H1 (cell line): ENCODE data around the gene RXFP1. TPM values are rescaled to one million over a fixed set of nuclear protein-coding genes. Genes with fewer than 3 reads are reported as not detected.

Source experiments
- CTCF ChIA-PET: fragments of 300-600 bp; sonication (Branson Sonifier 250); formaldehyde crosslinking; loops from one replicate; lab custom pipeline; 2021; ENCODE audit not compliant: partially characterized antibody; lab: Charles Lee
- POLR2A ChIA-PET: fragments of 300-600 bp; sonication (Branson Sonifier 250); formaldehyde crosslinking; loops from one replicate; lab custom pipeline; 2021; ENCODE audit warnings: inconsistent platforms; ENCODE audit not compliant: partially characterized antibody; lab: Charles Lee
- DNase-seq, 2 experiments: peaks; one replicate each; pipeline versions ENCODE4 v3.0.0 to v3.0.0-alpha.2; 2010 to 2022; ENCODE audit warnings: low spot score in 2 of 2, low read depth in 1 of 2, mixed read lengths in 1 of 2
- FAIRE-seq: peaks from 2 replicates; lab custom pipeline; 2011; peaks lifted over from hg19 to GRCh38; lab: Jason Lieb, UNC
- H2AFZ ChIP-seq: 2 replicates; pipeline ENCODE4 v1.8.1; 2012; ENCODE audit warnings: low read length, inconsistent platforms
- H2AK5ac ChIP-seq: 2 replicates; pipeline ENCODE4 v1.6.1; 2013; ENCODE audit warnings: low read depth, low read length
- H2BK120ac ChIP-seq: replicated peaks from 2 replicates; pipeline ENCODE3; 2013; ENCODE audit warnings: low read depth, low read length, inconsistent platforms
- H2BK12ac ChIP-seq: 2 replicates; pipeline ENCODE4 v1.6.1; 2013; ENCODE audit warnings: low read depth, low read length
- H2BK15ac ChIP-seq: 2 replicates; pipeline ENCODE4 v1.6.1; 2013; ENCODE audit warnings: low read length
- H2BK20ac ChIP-seq: 2 replicates; pipeline ENCODE4 v1.6.1; 2013; ENCODE audit warnings: low read length
- H2BK5ac ChIP-seq: 2 replicates; pipeline ENCODE4 v1.6.1; 2013; ENCODE audit warnings: low read depth, low read length
- H3K14ac ChIP-seq: 2 replicates; pipeline ENCODE4 v1.6.1; 2013; ENCODE audit warnings: inconsistent platforms; ENCODE audit not compliant: insufficient read length
- H3K18ac ChIP-seq: 2 replicates; pipeline ENCODE4 v1.6.1; 2013; ENCODE audit warnings: low read length; ENCODE audit errors: extremely low read depth
- H3K23ac ChIP-seq: 2 replicates; pipeline ENCODE4 v1.6.1; 2013; ENCODE audit warnings: inconsistent platforms; ENCODE audit not compliant: insufficient read length
- H3K23me2 ChIP-seq: 2 replicates; pipeline ENCODE4 v1.6.1; 2013; ENCODE audit warnings: low read depth, low read length
- H3K27ac ChIP-seq: 2 replicates; pipeline ENCODE4 v1.6.1; 2011; ENCODE audit warnings: low read depth, low read length, inconsistent platforms
- H3K27me3 ChIP-seq, 4 experiments: replicated peaks in 1 of 4; 1 replicate in 1 of 4; 2 replicates in 3 of 4; pipeline versions ENCODE4 v1.6.1 to v1.8.1; 2011 to 2013; ENCODE audit warnings: low read length in 3 of 4, mild to moderate bottlenecking in 3 of 4, inconsistent platforms in 2 of 4, mixed read lengths in 2 of 4, moderate library complexity in 1 of 4; ENCODE audit not compliant: control insufficient read depth in 3 of 4, insufficient read depth in 3 of 4; ENCODE audit errors: extremely low read depth in 1 of 4
- H3K36me3 ChIP-seq, 4 experiments: 2 replicates each; pipeline versions ENCODE4 v1.6.1 to v1.8.1; 2011 to 2013; ENCODE audit warnings: mild to moderate bottlenecking in 4 of 4, low read length in 3 of 4, moderate library complexity in 2 of 4, control low read depth in 1 of 4, inconsistent platforms in 1 of 4; ENCODE audit not compliant: insufficient read depth in 4 of 4, control insufficient read depth in 2 of 4
- H3K4ac ChIP-seq: replicated peaks from 2 replicates; pipeline ENCODE3; 2013; ENCODE audit warnings: low read length, low read depth, mixed read lengths, inconsistent platforms; ENCODE audit not compliant: insufficient read length
- H3K4me1 ChIP-seq, 4 experiments: replicated peaks in 1 of 4; 1 replicate in 1 of 4; 2 replicates in 3 of 4; pipeline versions ENCODE4 v1.6.1 to v1.8.1; 2011 to 2013; ENCODE audit warnings: low read length in 3 of 4, inconsistent platforms in 2 of 4, mixed read lengths in 1 of 4; ENCODE audit not compliant: insufficient read depth in 4 of 4, control insufficient read depth in 3 of 4
- H3K4me2 ChIP-seq, 2 experiments: 2 replicates each; pipeline versions ENCODE4 v1.6.1 to v1.8.1; 2011 to 2013; ENCODE audit warnings: low read depth in 2 of 2, low read length in 2 of 2, control low read depth in 1 of 2, inconsistent platforms in 1 of 2, mild to moderate bottlenecking in 1 of 2; ENCODE audit not compliant: insufficient read depth in 1 of 2
- H3K4me3 ChIP-seq, 4 experiments: fragments of 200-600, 300-600 bp in 1 of 4; sonication (generic), shearing (Covaris generic), sonication (Bioruptor Twin) in 1 of 4; 2 replicates each; pipeline versions ENCODE4 v1.5.1 to v1.8.1; 2011 to 2016; ENCODE audit warnings: low read length in 4 of 4, low read depth in 3 of 4, control low read depth in 2 of 4, inconsistent platforms in 2 of 4, mild to moderate bottlenecking in 2 of 4, mixed read lengths in 1 of 4, moderate library complexity in 1 of 4; ENCODE audit not compliant: insufficient read depth in 2 of 4; ENCODE audit errors: extremely low read depth in 1 of 4
- H3K56ac ChIP-seq: replicated peaks from 2 replicates; pipeline ENCODE3; 2013; ENCODE audit warnings: low read depth, mild to moderate bottlenecking, mixed read lengths, low read length, inconsistent platforms; ENCODE audit not compliant: insufficient read length
- H3K79me1 ChIP-seq: 2 replicates; pipeline ENCODE4 v1.6.1; 2013; ENCODE audit warnings: low read depth, low read length, control low read depth
- H3K79me2 ChIP-seq, 2 experiments: 2 replicates each; pipeline versions ENCODE4 v1.6.1 to v1.8.1; 2012 to 2013; ENCODE audit warnings: low read length in 2 of 2, mild to moderate bottlenecking in 2 of 2, inconsistent platforms in 1 of 2; ENCODE audit not compliant: insufficient read depth in 2 of 2, control insufficient read depth in 1 of 2
- H3K9ac ChIP-seq, 4 experiments: replicated peaks in 1 of 4; 1 replicate in 1 of 4; 2 replicates in 3 of 4; pipeline versions ENCODE4 v1.6.1 to v1.8.1; 2011 to 2013; ENCODE audit warnings: low read depth in 3 of 4, low read length in 3 of 4, control low read depth in 2 of 4, mild to moderate bottlenecking in 2 of 4, moderate library complexity in 2 of 4, inconsistent platforms in 1 of 4; ENCODE audit errors: extremely low read depth in 1 of 4
- H3K9me3 ChIP-seq, 2 experiments: 2 replicates each; pipeline versions ENCODE4 v1.6.1 to v1.8.1; 2012 to 2013; ENCODE audit warnings: mild to moderate bottlenecking in 2 of 2, moderate library complexity in 2 of 2, control low read depth in 1 of 2, inconsistent platforms in 1 of 2, low read depth in 1 of 2, low read length in 1 of 2, mixed read lengths in 1 of 2; ENCODE audit not compliant: insufficient read depth in 2 of 2
- H4K20me1 ChIP-seq, 2 experiments: replicated peaks in 1 of 2; 2 replicates each; pipeline versions ENCODE3 to v1.8.1; 2011 to 2013; ENCODE audit warnings: inconsistent platforms in 2 of 2, low read length in 2 of 2, mild to moderate bottlenecking in 1 of 2; ENCODE audit not compliant: insufficient read depth in 2 of 2, control insufficient read depth in 1 of 2
- H4K5ac ChIP-seq: 2 replicates; pipeline ENCODE4 v1.6.1; 2013; ENCODE audit warnings: low read length, low read depth, mixed read lengths, inconsistent platforms; ENCODE audit not compliant: insufficient read length
- H4K8ac ChIP-seq: 2 replicates; pipeline ENCODE4 v1.8.0; 2013; ENCODE audit warnings: mild to moderate bottlenecking, moderate library complexity, low read length, inconsistent platforms; ENCODE audit not compliant: insufficient read depth; ENCODE audit errors: extremely low read depth
- H4K91ac ChIP-seq: replicated peaks from 2 replicates; pipeline ENCODE3; 2013; ENCODE audit warnings: low read length, mixed read lengths, inconsistent platforms; ENCODE audit not compliant: insufficient read length
- ASH2L ChIP-seq: fragments of 200-600, 300-600 bp; sonication (generic); IDR thresholded peaks from one replicate; pipeline ENCODE4 v1.7.1; 2017; ENCODE audit warnings: low read length
- ATF3 ChIP-seq: IDR thresholded peaks from 2 replicates; pipeline ENCODE4 v1.6.1; 2011; ENCODE audit warnings: low read depth, mild to moderate bottlenecking, low read length; ENCODE audit not compliant: insufficient read depth
- CHD2 ChIP-seq: IDR thresholded peaks from 2 replicates; pipeline ENCODE4 v1.6.1; 2012; ENCODE audit warnings: low read length, improper control_type of control experiment
- EZH2 ChIP-seq: fragments of 200-600 bp; sonication (generic); IDR thresholded peaks from 2 replicates; pipeline ENCODE4 v1.7.1; 2012; ENCODE audit warnings: low read depth, mild to moderate bottlenecking, moderate library complexity, low read length, inconsistent platforms; ENCODE audit not compliant: severe bottlenecking
- GABPA ChIP-seq: IDR thresholded peaks from 2 replicates; pipeline ENCODE4 v1.6.1; 2011; ENCODE audit warnings: mild to moderate bottlenecking, low read length, moderate library complexity, borderline replicate concordance; ENCODE audit not compliant: insufficient read depth
- KDM4A ChIP-seq: IDR thresholded peaks from one replicate; pipeline ENCODE4 v1.7.1; 2012; ENCODE audit warnings: low read depth, mild to moderate bottlenecking, moderate library complexity, low read length, inconsistent platforms; ENCODE audit not compliant: severe bottlenecking
- RBBP5 ChIP-seq: IDR thresholded peaks from 2 replicates; pipeline ENCODE4 v1.7.1; 2012; ENCODE audit warnings: low read depth, mild to moderate bottlenecking, inconsistent platforms, low read length, moderate library complexity, borderline replicate concordance
- RFX5 ChIP-seq: IDR thresholded peaks from 2 replicates; pipeline ENCODE4 v1.6.1; 2011; ENCODE audit warnings: low read depth, low read length, improper control_type of control experiment, borderline replicate concordance
- SP1 ChIP-seq: IDR thresholded peaks from 2 replicates; pipeline ENCODE4 v1.6.1; 2011; ENCODE audit warnings: low read depth, low read length
- WGBS, 2 experiments: shearing (Covaris generic) in 1 of 2; methylation state at CpG; one replicate each; pipeline versions ENCODE4 v1.1.6 to v1.1.7; 2013 to 2015; ENCODE audit warnings: low lambda C conversion rate in 2 of 2, mixed read lengths in 2 of 2, inconsistent platforms in 1 of 2, low coverage in 1 of 2, missing lambda C conversion rate in 1 of 2; ENCODE audit not compliant: insufficient replicate concordance in 2 of 2, insufficient coverage in 1 of 2, insufficient read length in 1 of 2; ENCODE audit errors: extremely low coverage in 1 of 2, missing lambda C conversion rate in 1 of 2; 5-methylcytosine and 5-hydroxymethylcytosine counted together
- polyA plus RNA-seq, 7 experiments: library from polyadenylated mRNA; depleted of rRNA in 3 of 7; stranded (reverse) in 5 of 7; unstranded in 2 of 7; fragments of >200 nt in 5 of 7; fragments of 200-250 nt in 2 of 7; gene quantifications; 1 replicate in 5 of 7; 2 replicates in 1 of 7; 4 replicates in 1 of 7; pipeline versions ENCODE4 v1.2.1 to v1.2.3, GENCODE V29; 2011 to 2013; ENCODE audit warnings: missing spikeins in 2 of 7, mixed read lengths in 2 of 7
- total RNA-seq: library from RNA; stranded (reverse); fragmentation: NEBNext Ultra II Directional; extraction: Animal tissue kit (Norgen Biotek cat#: 25700); gene quantifications from 2 replicates; pipeline ENCODE4 v1.2.1, GENCODE V29; 2021

Gene RXFP1
- total and polyA plus RNA-seq, 2 of the 8 experiments (the other 6 are each of a cell fraction or from before 2014, with no cell fraction given), result 0.14 to 0.56 TPM

GRCh38 chr4:158657291-158657690 is 135.6 kb downstream of the RXFP1 start:
- H3K56ac ChIP-seq, result no peak overlapping the region
- H3K18ac ChIP-seq, result no peak overlapping the region
- no peak overlapping the region for H2AK5ac ChIP-seq
- no peak overlapping the region for H4K5ac ChIP-seq
- no peak overlapping the region for H2BK15ac ChIP-seq
- no peaks in the 10 kb centered on the region for H3K9me3 ChIP-seq
- H2AFZ ChIP-seq, result no peak overlapping the region
- H3K9ac ChIP-seq, result no peak overlapping the region
- H3K27me3 ChIP-seq, result no peaks in the 10 kb centered on the region
- no peaks in the 10 kb centered on the region; the same call in 1 of the 2 replicates for H3K23me2 ChIP-seq
- WGBS, 2 experiments, result 94% methylated on average over 10 of the region's 11 CpGs; no CpG with 5 or more reads in 1 of the 2 experiments
- H3K14ac ChIP-seq, result no peak overlapping the region
- no peak overlapping the region for H4K91ac ChIP-seq
- H2BK12ac ChIP-seq, result no peak overlapping the region
- H2BK120ac ChIP-seq, result no peak overlapping the region
- H4K8ac ChIP-seq, result peak overlapping the region; percentile 25; the same call in 1 of the 2 replicates
- no peak overlapping the region for H3K4me3 ChIP-seq
- FAIRE-seq (no peak), DNase-seq (no peak)
- ChIA-PET CTCF (interaction anchor here (0.6 to 4.8 kb wide), 5 partner anchors 9 to 707 kb away, joined by 3 to 26 read pairs (median 5); no protein-coding TSS in a partner anchor), POLR2A (interaction anchor here (1.6 kb wide), 1 partner anchor 9 kb away, joined by 6 read pairs; no protein-coding TSS in a partner anchor)
- H3K79me2 ChIP-seq, result no peaks in the 10 kb centered on the region
- no peak for TF ChIP-seq SP1
- TF ChIP-seq ATF3, result no peak
- TF ChIP-seq CHD2, result no peak
- no peak for TF ChIP-seq ASH2L
- TF ChIP-seq GABPA, result no peak
- no peak for TF ChIP-seq RBBP5
- no peak for TF ChIP-seq EZH2
- no peak for TF ChIP-seq RFX5
- TF ChIP-seq KDM4A, result no peak
- H2BK5ac ChIP-seq, result peak overlapping the region; percentile 63; the same call in 1 of the 2 replicates
- H3K79me1 ChIP-seq, result no peaks in the 10 kb centered on the region
- H2BK20ac ChIP-seq, result no peak overlapping the region
- no peaks in the 10 kb centered on the region; a peak in 1 of 8 replicates for H3K36me3 ChIP-seq
- H3K4me2 ChIP-seq, result no peak overlapping the region
- H3K4ac ChIP-seq, result no peak overlapping the region
- H4K20me1 ChIP-seq, result no peaks in the 10 kb centered on the region
- H3K27ac ChIP-seq, result no peak overlapping the region
- no peak overlapping the region for H3K23ac ChIP-seq
- H3K4me1 ChIP-seq, result peaks cover 0 to 2% (median 0%) of the 10 kb centered on the region in 4 experiments; a peak in 2 of 7 replicates
